ENCODE measurements around the gene SMYD1.

The SMYD1 gene

GRCh38 chr2:88110830-88111229 is 43.2 kb downstream of the SMYD1 start:
- Histone ChIP-seq H3K36me3 (ENCODE audit: insufficient read depth, low read length) (no peaks in the 10 kb centered on the region), H3K9me3 (replicated peaks; ENCODE audit: low read length) (no peaks in the 10 kb centered on the region), H3K9ac (ENCODE audit: low read depth, low read length) (no peak overlapping the region), H3K4me1 (ENCODE audit: control insufficient read depth, insufficient read depth, low read length) (no peaks in the 10 kb centered on the region), H3K4me3 (ENCODE audit: low read length) (no peak overlapping the region), H3K27me3 (ENCODE audit: control insufficient read depth, insufficient read depth, low read length) (peaks cover 16% of the 10 kb centered on the region), H3K4me2 (ENCODE audit: low read length) (no peak overlapping the region)

- Histone ChIP-seq H3K9ac (ENCODE audit: low read depth, low read length) (no peak overlapping the region), H3K4me2 (ENCODE audit: low read length) (no peak overlapping the region), H3K4me3 (ENCODE audit: low read length) (no peak overlapping the region), H3K9me3 (replicated peaks; ENCODE audit: low read length) (no peaks in the 10 kb centered on the region), H3K27me3 (ENCODE audit: control insufficient read depth, insufficient read depth, low read length) (peaks cover 24% of the 10 kb centered on the region), H3K36me3 (ENCODE audit: insufficient read depth, low read length) (no peaks in the 10 kb centered on the region), H3K4me1 (ENCODE audit: control insufficient read depth, insufficient read depth, low read length) (no peaks in the 10 kb centered on the region)
Observed at GRCh38 chr2:88113069-88113468, 45.4 kb downstream of the SMYD1 start.

GRCh38 chr2:88114889-88115288 is 47.3 kb downstream of the SMYD1 start:
- no peaks in the 10 kb centered on the region for H3K9me3 ChIP-seq (replicated peaks; ENCODE audit: low read length)
- no peak overlapping the region for H3K4me2 ChIP-seq (ENCODE audit: low read length)
- no peaks in the 10 kb centered on the region for H3K36me3 ChIP-seq (ENCODE audit: insufficient read depth, low read length)
- H3K9ac ChIP-seq (ENCODE audit: low read depth, low read length) = no peak overlapping the region
- H3K4me3 ChIP-seq (ENCODE audit: low read length) = no peak overlapping the region
- no peaks in the 10 kb centered on the region for H3K4me1 ChIP-seq (ENCODE audit: control insufficient read depth, insufficient read depth, low read length)
- peaks cover 34% of the 10 kb centered on the region for H3K27me3 ChIP-seq (ENCODE audit: control insufficient read depth, insufficient read depth, low read length)

DNA sequence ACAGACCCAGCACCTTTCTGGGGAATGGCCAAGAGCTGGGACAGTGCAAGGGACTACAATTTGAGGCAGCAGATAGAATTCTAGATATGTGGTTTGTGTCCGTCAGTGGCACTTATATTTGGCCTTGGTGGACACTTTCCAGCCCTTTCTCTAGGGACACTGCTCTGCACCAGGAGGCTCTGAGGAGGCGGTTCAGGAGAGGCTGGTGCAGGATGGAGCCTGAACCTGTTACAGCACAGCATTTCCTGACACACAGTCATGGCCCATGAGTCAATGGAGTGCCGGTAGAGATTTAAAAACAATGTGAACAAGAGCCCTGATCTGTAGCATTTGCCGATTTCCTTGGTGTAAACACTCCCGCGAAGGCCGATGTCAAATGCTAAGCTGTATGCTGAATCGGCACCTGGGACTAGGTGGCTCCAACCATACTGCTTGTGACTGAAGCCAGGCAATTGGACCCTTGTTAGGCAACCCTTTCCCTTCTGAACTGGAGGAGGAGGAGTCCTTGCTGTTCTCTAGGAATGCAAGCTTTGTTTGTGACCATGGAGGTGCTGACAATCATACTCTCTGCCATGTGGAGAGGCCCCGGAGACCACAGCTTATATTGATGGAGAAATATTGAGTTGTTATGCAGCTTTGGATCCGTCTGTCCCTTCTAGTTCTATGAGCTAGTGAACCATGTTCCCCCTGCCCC is 48.3 kb downstream of the SMYD1 start:
- H3K27me3 ChIP-seq (ENCODE audit: control insufficient read depth, insufficient read depth, low read length) = peaks cover 34% of the 10 kb centered on the region
- no peaks in the 10 kb centered on the region for H3K9me3 ChIP-seq (replicated peaks; ENCODE audit: low read length)
- H3K4me1 ChIP-seq (ENCODE audit: control insufficient read depth, insufficient read depth, low read length) = no peaks in the 10 kb centered on the region
- H3K36me3 ChIP-seq (ENCODE audit: insufficient read depth, low read length) = no peaks in the 10 kb centered on the region
- H3K4me2 ChIP-seq (ENCODE audit: low read length) = no peak overlapping the region
- H3K9ac ChIP-seq (ENCODE audit: low read depth, low read length) = no peak overlapping the region
- H3K4me3 ChIP-seq (ENCODE audit: low read length) = no peak overlapping the region

GRCh38 chr2:88116669-88117432 is 49.2 kb downstream of the SMYD1 start:
- H3K4me1 ChIP-seq (ENCODE audit: control insufficient read depth, insufficient read depth, low read length) = no peaks in the 10 kb centered on the region
- no peaks in the 10 kb centered on the region for H3K9me3 ChIP-seq (replicated peaks; ENCODE audit: low read length)
- no peaks in the 10 kb centered on the region for H3K36me3 ChIP-seq (ENCODE audit: insufficient read depth, low read length)
- H3K4me2 ChIP-seq (ENCODE audit: low read length) = no peak overlapping the region
- no peak overlapping the region for H3K9ac ChIP-seq (ENCODE audit: low read depth, low read length)
- no peak overlapping the region for H3K4me3 ChIP-seq (ENCODE audit: low read length)
- H3K27me3 ChIP-seq (ENCODE audit: control insufficient read depth, insufficient read depth, low read length) = peaks cover 34% of the 10 kb centered on the region

- Histone ChIP-seq H3K4me3 (ENCODE audit: low read length) (no peak overlapping the region), H3K27me3 (ENCODE audit: control insufficient read depth, insufficient read depth, low read length) (peaks cover 34% of the 10 kb centered on the region), H3K9ac (ENCODE audit: low read depth, low read length) (no peak overlapping the region), H3K4me1 (ENCODE audit: control insufficient read depth, insufficient read depth, low read length) (no peaks in the 10 kb centered on the region), H3K4me2 (ENCODE audit: low read length) (no peak overlapping the region), H3K36me3 (ENCODE audit: insufficient read depth, low read length) (no peaks in the 10 kb centered on the region), H3K9me3 (replicated peaks; ENCODE audit: low read length) (no peaks in the 10 kb centered on the region)
Observed at GRCh38 chr2:88117973-88118372, 50.3 kb downstream of the SMYD1 start.

- peaks cover 21% of the 10 kb centered on the region for H3K27me3 ChIP-seq (ENCODE audit: control insufficient read depth, insufficient read depth, low read length)
- no peaks in the 10 kb centered on the region for H3K4me1 ChIP-seq (ENCODE audit: control insufficient read depth, insufficient read depth, low read length)
- H3K4me2 ChIP-seq (ENCODE audit: low read length) = no peak overlapping the region
- no peaks in the 10 kb centered on the region for H3K36me3 ChIP-seq (ENCODE audit: insufficient read depth, low read length)
- H3K9ac ChIP-seq (ENCODE audit: low read depth, low read length) = no peak overlapping the region
- H3K4me3 ChIP-seq (ENCODE audit: low read length) = no peak overlapping the region
- no peaks in the 10 kb centered on the region for H3K9me3 ChIP-seq (replicated peaks; ENCODE audit: low read length)
Observed at GRCh38 chr2:88121678-88122077, 54.1 kb downstream of the SMYD1 start.

GRCh38 chr2:88122141-88122884 is 54.7 kb downstream of the SMYD1 start:
- H3K36me3 ChIP-seq (ENCODE audit: insufficient read depth, low read length) = no peaks in the 10 kb centered on the region
- no peak overlapping the region for H3K4me3 ChIP-seq (ENCODE audit: low read length)
- no peak overlapping the region for H3K4me2 ChIP-seq (ENCODE audit: low read length)
- H3K9me3 ChIP-seq (replicated peaks; ENCODE audit: low read length) = no peaks in the 10 kb centered on the region
- no peak overlapping the region for H3K9ac ChIP-seq (ENCODE audit: low read depth, low read length)
- H3K4me1 ChIP-seq (ENCODE audit: control insufficient read depth, insufficient read depth, low read length) = no peaks in the 10 kb centered on the region
- H3K27me3 ChIP-seq (ENCODE audit: control insufficient read depth, insufficient read depth, low read length) = peaks cover 21% of the 10 kb centered on the region

DNA sequence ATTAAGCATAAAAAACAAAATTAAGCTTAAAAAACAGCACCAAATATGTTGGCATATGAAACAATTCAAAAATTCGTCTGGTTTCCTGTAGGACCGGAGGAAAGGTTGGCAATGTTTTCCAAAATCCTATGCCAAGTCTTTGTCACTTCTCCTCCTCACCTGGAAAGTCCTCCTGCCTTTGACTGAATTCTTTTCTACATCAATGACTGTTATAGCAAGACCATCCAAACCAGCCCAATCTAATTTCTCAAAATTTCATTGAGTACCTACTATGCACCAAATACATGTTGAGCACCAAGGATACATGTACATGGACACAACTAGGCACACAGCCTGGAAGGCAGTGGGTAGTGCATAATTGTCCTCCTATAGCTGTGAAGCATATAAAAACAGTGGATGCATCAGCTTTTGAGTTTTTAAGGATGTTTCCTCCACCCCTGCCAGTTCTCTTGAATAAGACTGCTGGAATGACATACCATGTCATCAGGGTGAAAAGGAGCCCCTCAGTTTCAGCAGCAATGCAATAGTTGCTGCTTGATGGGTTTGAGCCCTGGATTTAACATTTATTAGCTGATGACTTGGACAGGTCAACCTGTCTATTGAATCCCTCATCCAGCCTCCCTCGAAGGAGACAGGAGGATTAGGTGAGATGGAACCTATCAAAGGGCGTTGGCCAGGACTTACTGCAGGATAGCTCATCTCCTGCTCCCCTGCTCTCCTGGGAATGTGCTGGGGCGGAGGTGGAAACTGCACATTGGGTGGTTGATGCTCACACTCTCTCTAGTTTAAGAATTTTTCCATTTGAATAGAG is 55.7 kb downstream of the SMYD1 start:
- Histone ChIP-seq H3K9ac (ENCODE audit: low read depth, low read length) (no peak overlapping the region), H3K4me1 (ENCODE audit: control insufficient read depth, insufficient read depth, low read length) (no peaks in the 10 kb centered on the region), H3K4me2 (ENCODE audit: low read length) (no peak overlapping the region), H3K4me3 (ENCODE audit: low read length) (no peak overlapping the region), H3K36me3 (ENCODE audit: insufficient read depth, low read length) (no peaks in the 10 kb centered on the region), H3K9me3 (replicated peaks; ENCODE audit: low read length) (no peaks in the 10 kb centered on the region), H3K27me3 (ENCODE audit: control insufficient read depth, insufficient read depth, low read length) (peaks cover 14% of the 10 kb centered on the region)

- H3K4me3 ChIP-seq (ENCODE audit: low read length) = no peak overlapping the region
- H3K36me3 ChIP-seq (ENCODE audit: insufficient read depth, low read length) = no peaks in the 10 kb centered on the region
- H3K9me3 ChIP-seq (replicated peaks; ENCODE audit: low read length) = no peaks in the 10 kb centered on the region
- H3K4me2 ChIP-seq (ENCODE audit: low read length) = no peak overlapping the region
- no peaks in the 10 kb centered on the region for H3K4me1 ChIP-seq (ENCODE audit: control insufficient read depth, insufficient read depth, low read length)
- H3K27me3 ChIP-seq (ENCODE audit: control insufficient read depth, insufficient read depth, low read length) = peaks cover 6% of the 10 kb centered on the region
- H3K9ac ChIP-seq (ENCODE audit: low read depth, low read length) = no peak overlapping the region
Observed at GRCh38 chr2:88123975-88124917, 56.6 kb downstream of the SMYD1 start.
